NAMALWA (cell line): Measurements from ENCODE around the gene TRIM40.

ENCODE experiments used
- DNase-seq: peaks from one replicate; pipeline ENCODE4 v3.0.0-alpha.2; 2015; ENCODE audit warnings: low spot score

The TRIM40 gene

GRCh38 chr6:30149858-30150550 lies 14.1 kb downstream of the TRIM40 start:
- DNase-seq: no peak

- DNase-seq: no peak
These were observed 14.9 kb downstream of the TRIM40 start for GRCh38 chr6:30150671-30151395.

- no peak for DNase-seq
These were observed 15.6 kb downstream of the TRIM40 start for GRCh38 chr6:30151580-30151979.

- no peak for DNase-seq
These were observed 16.2 kb downstream of the TRIM40 start for GRCh38 chr6:30152016-30152673.

- DNase-seq: no peak
These were observed 17.1 kb downstream of the TRIM40 start for GRCh38 chr6:30152910-30153610.

- no peak for DNase-seq
These were observed 18.1 kb downstream of the TRIM40 start for GRCh38 chr6:30154061-30154460.

- DNase-seq: no peak
These were observed 19.0 kb downstream of the TRIM40 start for GRCh38 chr6:30154709-30155519.

GRCh38 chr6:30155520-30156261 lies 19.8 kb downstream of the TRIM40 start:
- DNase-seq: no peak

- DNase-seq: no peak
These were observed 20.3 kb downstream of the TRIM40 start for GRCh38 chr6:30156262-30156599.

GRCh38 chr6:30156774-30157173 lies 20.8 kb downstream of the TRIM40 start:
- no peak for DNase-seq

- no peak for DNase-seq
These were observed 21.6 kb downstream of the TRIM40 start for GRCh38 chr6:30157581-30157980.

GRCh38 chr6:30157999-30158398 lies 22.1 kb downstream of the TRIM40 start:
- no peak for DNase-seq

- no peak for DNase-seq
These were observed 22.6 kb downstream of the TRIM40 start for GRCh38 chr6:30158475-30159040.

GRCh38 chr6:30160008-30160784 lies 24.3 kb downstream of the TRIM40 start:
- DNase-seq: no peak

GRCh38 chr6:30160785-30161531 lies 25.0 kb downstream of the TRIM40 start, which contains the start of gene TRIM10:
Gene TRIM10 (minus strand): TSS chr6:30161211. CDS start chr6:30160858, 353 bp downstream.
- no peak for DNase-seq

GRCh38 chr6:30162265-30163089 lies 26.5 kb downstream of the TRIM40 start:
- DNase-seq: no peak

GRCh38 chr6:30163090-30163917 lies 27.4 kb downstream of the TRIM40 start, which contains the start of gene TRIM15:
Gene TRIM15 (plus strand): TSS chr6:30163546. CDS start chr6:30163685, 139 bp downstream.
- no peak for DNase-seq
